GM18498 (cell line): ENCODE results near the gene CCDC28B.

Experiments used
- ATAC-seq: cut with Tn5 transposase; IDR thresholded peaks from one replicate; pipeline ENCODE4 v1.9.1; 2021; ENCODE audit warnings: mild to moderate bottlenecking, moderate library complexity; ENCODE audit not compliant: unreplicated experiment

Gene CCDC28B

GRCh38 chr1:32220746-32221580 lies 20.6 kb downstream of the CCDC28B start:
- ATAC-seq = no peak

GRCh38 chr1:32221581-32221979 lies 21.2 kb downstream of the CCDC28B start:
- ATAC-seq = no peak

DNA sequence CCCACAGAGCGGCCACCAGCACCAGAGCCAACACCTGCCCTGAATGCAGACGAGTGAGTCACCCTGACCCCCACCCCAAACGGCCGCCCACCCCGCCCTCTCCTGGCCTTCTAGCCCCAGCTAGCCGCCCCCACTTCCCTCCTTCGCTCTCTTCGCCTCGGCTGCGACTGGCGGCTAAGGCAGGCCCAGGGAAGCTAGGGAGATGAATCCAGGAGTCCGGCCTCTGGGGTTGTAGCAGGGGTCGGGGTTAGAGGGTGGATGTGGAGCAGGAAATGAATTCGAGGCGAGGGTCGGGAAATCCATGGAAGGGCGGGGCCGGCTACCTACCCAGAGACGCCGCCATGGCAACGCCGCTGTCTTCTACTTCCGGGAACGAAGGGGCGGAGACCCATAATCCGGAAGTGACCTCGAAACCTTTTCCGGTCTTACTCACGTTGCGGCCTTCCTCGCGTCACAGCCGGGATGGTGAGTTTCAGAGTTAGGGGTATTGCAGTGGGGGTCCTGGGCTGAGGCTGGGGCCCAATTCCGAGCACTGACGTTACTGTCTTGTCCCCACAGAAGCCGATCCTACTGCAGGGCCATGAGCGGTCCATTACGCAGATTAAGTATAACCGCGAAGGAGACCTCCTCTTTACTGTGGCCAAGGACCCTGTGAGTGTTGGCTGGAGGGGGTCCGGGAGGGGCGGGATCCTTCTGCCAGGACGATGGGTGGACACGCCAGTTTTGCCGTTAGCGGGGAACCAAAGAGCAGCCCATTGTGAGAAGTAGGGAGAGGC lies 21.8 kb downstream of the CCDC28B start, which contains the start of the genes EIF3I and TMEM234:
TSS of gene EIF3I (plus strand) at position 428 of the 776 bp plus-strand sequence. CDS start at position 463, 35 bp downstream.
TSS of gene TMEM234 (minus strand) at position 374 of the 776 bp plus-strand sequence. CDS start at position 343, 31 bp downstream.
- ATAC-seq = peak; percentile 93

DNA sequence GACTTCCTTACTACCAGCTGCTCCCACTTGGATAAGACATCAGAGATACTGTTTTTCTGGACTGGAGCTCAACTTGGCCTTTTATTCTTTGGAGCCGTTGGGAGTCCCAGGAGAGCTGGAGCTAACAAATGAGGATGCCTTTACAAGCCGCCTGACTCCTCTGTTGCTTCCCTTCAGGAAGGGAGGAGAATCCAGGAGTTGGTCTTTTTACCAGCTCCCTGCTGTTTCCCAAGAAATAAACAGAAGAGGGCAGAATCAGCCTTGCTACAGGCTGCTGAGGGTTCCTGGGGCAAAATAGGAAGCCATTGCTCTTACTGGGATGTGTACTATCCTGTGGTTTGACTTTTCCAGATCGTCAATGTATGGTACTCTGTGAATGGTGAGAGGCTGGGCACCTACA lies 23.3 kb downstream of the CCDC28B start:
- ATAC-seq = no peak

DNA sequence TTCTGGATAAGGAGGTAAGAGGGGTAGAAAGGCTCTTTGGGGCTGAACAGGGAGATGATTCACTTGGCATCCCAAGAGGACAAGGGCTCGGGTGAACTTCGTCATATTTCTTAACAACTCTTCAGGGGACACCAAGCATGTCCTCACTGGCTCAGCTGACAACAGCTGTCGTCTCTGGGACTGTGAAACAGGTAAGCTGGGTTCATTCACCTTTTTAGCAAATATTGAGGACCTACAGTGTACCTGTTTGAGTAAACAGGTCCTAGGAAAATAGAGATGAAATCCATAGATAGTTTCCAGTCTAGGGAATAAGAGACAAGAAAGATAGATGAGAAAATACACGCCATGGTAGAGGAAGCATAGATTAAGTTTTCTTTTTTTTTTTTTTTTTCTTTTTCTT lies 23.9 kb downstream of the CCDC28B start:
- ATAC-seq = no peak

GRCh38 chr1:32228771-32229170 lies 28.4 kb downstream of the CCDC28B start:
- ATAC-seq = no peak

GRCh38 chr1:32231843-32232432 lies 31.5 kb downstream of the CCDC28B start:
- no peak for ATAC-seq

- no peak for ATAC-seq
These were observed 32.3 kb downstream of the CCDC28B start for GRCh38 chr1:32232558-32233304.

- ATAC-seq = no peak
These were observed 34.4 kb downstream of the CCDC28B start for GRCh38 chr1:32234792-32235191.

DNA sequence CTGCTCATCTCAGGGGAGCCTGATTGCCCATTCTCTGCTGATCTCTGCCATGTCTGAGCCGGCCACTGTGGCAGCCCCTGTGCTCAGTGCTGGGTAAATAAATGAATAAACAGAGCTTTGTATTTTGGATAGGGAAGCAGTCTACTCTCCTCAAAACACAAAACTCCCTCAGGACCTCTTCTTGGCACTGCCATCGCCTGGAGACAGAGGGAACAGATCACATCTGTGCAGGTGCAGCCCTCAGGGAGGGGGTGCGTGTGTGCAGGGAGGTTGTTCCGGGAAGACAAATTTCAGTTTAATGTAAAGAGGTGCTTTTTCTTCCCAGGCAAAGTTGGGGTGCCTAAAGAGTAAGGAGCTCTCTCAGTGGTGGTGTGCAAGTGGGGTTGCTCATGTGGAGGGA lies 38.9 kb downstream of the CCDC28B start:
- no peak for ATAC-seq

DNA sequence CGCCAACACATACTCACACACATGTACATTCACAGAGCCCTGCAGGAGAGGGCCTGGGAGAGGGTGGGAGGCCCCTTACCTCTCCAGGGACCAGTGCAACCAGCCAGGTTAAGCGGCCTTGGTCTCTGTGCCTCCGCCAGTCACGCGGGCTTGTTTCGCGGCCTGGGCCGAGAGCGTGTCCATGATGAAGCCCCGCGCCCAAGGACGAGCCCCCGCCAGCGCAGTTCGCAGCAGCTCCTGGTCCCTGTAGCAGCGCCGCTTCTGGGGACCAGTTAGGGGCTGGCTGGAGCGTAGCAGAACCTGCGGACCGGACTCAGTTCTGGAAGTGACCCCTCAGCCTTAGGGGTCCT lies 39.4 kb downstream of the CCDC28B start:
- no peak for ATAC-seq

DNA sequence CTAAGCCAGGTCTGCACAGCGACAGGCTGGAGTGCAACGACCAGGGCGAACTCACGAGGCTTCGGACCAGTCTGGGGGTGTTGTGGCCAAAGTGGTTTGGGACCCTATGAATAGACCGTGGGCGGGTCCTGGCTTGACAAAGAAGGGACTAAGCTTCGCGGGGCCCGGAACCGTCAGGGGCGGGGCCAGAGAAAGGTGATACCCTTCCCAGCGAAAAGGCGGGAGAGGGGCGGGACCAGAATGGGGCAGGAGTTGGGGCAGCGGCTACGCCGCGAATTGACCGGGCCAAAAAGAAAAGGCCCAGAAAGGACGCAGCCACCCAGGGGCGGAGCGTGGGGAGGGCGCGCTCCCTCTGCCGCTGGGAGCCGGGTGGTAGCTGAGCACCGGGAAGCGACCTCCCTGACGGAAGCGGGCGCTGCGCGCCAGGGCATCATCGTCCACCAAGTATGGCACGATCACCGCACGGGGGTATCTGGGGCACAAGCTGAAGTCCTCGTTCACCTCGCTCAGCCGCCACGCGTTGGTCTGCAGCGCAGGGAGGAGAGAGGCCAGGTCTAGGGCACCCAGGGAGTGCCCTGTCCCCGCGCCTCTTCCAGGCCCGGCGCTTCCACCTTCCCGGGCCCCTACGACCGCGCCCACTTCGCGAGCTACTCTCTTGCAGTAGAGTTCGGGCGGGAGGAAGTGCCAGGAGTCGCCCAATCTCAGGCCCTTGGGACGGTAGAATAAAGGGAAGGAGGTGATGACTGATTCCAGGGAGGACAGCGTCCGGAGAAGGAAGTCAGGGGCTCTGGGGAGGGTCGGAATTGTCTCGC lies 40.0 kb downstream of the CCDC28B start:
- ATAC-seq = peak; percentile 50

- ATAC-seq = peak; percentile 43
These were observed 40.8 kb downstream of the CCDC28B start for GRCh38 chr1:32241001-32241763.

DNA sequence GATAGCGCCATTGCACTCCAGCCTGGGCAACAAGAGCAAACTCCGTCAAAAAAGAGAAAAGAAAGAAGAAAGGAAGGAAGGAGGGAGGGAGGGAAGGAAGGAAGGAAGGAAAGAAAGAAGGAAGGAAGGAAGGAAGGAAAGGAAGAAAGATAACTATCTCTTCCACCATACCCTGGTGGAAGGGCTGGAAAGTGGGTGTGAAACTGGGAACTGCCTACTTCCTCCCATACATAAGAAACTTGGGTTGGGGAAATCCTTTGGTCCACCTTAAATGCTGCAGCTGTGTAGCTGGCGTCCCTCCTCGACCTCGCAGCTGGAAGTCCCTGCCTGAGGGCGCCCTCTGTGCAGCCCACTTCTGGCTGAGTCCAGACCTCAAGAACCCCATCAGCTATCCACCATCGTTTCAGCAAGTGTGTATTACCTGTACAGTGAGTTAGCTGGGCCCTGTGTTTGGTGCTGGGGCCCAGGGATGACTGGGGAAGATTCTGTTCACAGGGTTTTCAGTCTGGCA lies 42.0 kb downstream of the CCDC28B start:
- ATAC-seq = no peak

GRCh38 chr1:32246888-32247273 lies 46.5 kb downstream of the CCDC28B start, which contains the start of gene FAM167B:
Gene FAM167B, plus strand, starts transcription at chr1:32247222. Its CDS starts 200 bp downstream, at chr1:32247422.
- no peak for ATAC-seq

DNA sequence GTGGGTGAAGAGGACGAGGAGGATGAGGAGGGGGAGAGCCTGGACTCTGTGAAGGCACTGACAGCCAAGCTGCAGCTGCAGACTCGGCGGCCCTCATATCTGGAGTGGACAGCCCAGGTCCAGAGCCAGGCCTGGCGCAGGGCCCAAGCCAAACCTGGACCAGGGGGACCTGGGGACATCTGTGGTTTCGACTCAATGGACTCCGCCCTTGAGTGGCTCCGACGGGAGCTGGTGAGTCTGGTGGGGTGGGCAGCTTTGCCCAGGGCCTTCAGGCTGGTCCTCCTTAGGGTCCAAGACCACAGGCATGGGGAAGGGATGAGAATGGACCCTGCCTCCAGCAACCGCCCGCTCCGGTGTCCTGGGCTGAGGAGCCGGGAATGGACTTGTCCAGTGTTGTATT lies 47.1 kb downstream of the CCDC28B start:
- ATAC-seq = no peak

GRCh38 chr1:32247983-32248889 lies 47.8 kb downstream of the CCDC28B start:
- ATAC-seq = no peak
